GM12875 (cell line): ENCODE results near the gene SPATA6.
"Not testable (repeated sequence)": the region's sequence is repeated elsewhere in the genome, so short reads cannot be mapped to it uniquely, and the experiment has no call there.

Experiments used
- H3K4me3 ChIP-seq: one replicate; pipeline ENCODE4 v1.5.1; 2011; ENCODE audit warnings: low read depth, low read length, control low read depth
- TF ChIP-seq, protein P1 (sequence below): IDR thresholded peaks from 2 replicates; pipeline ENCODE4 v1.5.1; 2011; ENCODE audit warnings: low read depth, mild to moderate bottlenecking, control low read depth, inconsistent platforms, low read length, moderate library complexity, borderline replicate concordance; ENCODE audit not compliant: insufficient read depth

The SPATA6 gene

DNA sequence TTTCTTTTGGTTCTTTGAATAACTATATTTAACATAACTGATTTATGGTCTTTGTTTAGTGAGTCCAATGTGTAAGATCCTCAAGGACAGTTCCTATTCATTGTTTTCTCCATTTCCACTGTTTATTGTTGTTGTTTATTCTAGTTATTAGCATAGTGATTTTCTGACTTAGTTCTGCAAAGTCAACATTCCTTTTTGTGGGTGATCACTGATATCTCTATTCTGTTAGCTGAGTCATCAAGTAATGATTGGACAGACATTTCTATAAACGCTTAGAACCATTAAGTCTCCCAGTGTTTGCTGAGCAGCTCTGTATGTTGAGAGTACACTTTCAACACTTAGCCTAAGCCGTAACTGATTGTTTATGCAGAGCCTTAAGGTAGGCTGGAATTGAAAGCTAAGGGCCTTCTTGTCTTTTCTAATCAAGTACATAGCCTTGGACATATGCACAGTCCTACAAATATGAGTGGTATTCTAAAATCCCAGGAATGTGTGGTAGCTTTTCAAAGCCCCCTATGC lies 162.4 kb downstream of the SPATA6 start:
- TF ChIP-seq, protein P1, sequence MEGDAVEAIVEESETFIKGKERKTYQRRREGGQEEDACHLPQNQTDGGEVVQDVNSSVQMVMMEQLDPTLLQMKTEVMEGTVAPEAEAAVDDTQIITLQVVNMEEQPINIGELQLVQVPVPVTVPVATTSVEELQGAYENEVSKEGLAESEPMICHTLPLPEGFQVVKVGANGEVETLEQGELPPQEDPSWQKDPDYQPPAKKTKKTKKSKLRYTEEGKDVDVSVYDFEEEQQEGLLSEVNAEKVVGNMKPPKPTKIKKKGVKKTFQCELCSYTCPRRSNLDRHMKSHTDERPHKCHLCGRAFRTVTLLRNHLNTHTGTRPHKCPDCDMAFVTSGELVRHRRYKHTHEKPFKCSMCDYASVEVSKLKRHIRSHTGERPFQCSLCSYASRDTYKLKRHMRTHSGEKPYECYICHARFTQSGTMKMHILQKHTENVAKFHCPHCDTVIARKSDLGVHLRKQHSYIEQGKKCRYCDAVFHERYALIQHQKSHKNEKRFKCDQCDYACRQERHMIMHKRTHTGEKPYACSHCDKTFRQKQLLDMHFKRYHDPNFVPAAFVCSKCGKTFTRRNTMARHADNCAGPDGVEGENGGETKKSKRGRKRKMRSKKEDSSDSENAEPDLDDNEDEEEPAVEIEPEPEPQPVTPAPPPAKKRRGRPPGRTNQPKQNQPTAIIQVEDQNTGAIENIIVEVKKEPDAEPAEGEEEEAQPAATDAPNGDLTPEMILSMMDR, result no peak
- no peak overlapping the region for H3K4me3 ChIP-seq

DNA sequence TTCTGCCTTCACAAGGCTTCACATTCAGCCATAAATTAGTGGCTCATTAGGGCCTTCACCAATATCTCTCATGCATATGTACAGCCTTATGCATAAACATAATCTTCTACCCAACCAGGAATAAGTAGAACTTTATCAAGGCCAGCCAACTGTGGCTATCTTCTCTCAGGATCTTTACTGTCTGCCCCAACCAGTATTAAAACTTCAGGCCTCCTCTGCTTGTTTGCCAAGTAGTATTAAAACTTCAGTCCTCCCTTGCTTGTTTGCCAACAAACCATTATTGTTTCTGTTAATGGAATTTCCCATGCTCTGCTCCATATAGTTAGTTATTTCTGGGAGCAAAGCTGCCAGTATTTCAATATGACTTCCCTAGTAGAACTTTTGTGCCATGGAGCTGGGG lies 169.4 kb downstream of the SPATA6 start:
- H3K4me3 ChIP-seq, result no peak overlapping the region
- TF ChIP-seq, protein P1, result no peak

DNA sequence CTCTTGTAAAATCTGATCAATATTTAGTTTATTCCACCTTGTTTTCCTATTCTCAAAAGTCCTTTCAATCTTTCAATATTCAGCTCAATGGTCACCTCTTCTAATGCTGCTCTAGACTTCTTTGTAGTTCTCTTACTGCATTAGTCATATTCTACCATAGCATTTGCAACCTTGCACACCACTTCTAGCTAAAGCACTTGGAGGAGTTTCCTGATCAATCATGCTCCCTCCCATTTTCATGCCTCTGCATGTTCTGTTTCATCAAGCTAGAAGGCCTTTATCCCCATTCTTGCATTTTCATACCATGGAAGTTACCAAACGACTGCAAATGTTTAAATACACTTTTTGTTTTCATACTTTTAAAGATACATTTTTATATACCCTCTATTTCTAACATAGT lies 177.3 kb downstream of the SPATA6 start:
- H3K4me3 ChIP-seq, result no peak overlapping the region
- TF ChIP-seq, protein P1, result no peak

DNA sequence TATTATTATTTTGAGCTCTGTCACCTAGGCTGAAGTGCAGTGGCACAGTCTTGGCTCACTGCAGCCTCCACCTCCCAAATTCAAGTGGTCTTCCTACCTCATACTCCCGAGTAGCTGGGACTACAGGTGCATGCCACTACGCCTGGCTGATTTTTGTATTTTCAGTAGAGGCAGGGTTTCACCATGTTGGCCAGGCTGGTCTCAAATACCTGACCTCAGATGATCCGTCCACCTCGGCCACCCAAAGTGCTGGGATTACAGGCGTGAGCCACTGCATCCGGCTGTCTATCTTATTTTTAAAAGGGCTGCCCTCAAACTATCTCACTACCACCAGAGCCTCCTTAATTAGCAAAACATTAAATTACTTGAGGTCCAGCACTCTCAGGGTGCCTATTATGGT lies 177.9 kb downstream of the SPATA6 start:
- H3K4me3 ChIP-seq, result not testable (repeated sequence)

DNA sequence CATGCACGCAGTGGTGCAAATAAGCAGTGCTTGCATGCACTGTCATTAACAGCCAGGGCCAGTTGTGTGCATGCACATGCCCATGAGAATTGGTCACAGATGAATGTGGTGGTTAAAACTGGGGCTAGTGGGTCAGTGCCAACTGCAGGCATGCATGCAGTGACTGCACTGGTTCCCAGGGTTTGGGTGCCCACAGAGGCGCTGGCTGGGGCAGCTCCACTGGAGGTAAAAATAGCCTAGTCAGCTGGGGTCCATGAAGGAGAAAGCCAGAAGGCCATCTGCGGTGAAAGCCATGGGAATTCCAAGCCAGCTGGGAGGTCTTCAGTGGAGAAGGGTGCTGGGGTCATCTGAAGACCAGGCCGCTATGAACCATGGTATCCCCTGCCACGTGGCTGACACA lies 179.3 kb downstream of the SPATA6 start:
- TF ChIP-seq, protein P1, result no peak
- no peak overlapping the region for H3K4me3 ChIP-seq

DNA sequence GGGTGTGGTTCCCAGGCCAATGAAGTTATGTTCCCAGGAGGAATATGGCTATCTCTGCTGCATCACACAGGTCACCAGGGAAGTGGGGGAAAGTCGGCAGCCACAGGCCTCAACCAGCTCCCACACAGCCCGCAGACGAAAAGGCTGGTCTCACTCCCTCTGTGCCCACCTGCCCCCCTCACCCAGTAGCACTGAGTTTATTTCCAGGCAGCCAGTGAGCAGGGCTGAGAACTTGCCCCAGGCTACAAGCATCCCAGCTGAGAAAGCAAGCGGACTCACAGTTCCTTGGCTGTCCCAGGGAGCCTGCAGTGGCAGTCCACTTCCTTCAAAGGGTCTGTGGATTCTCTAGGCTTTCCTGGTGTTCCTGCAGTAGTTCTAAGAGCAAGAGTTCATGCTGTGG lies 180.6 kb downstream of the SPATA6 start:
- TF ChIP-seq, protein P1, result no peak
- H3K4me3 ChIP-seq, result no peak overlapping the region

DNA sequence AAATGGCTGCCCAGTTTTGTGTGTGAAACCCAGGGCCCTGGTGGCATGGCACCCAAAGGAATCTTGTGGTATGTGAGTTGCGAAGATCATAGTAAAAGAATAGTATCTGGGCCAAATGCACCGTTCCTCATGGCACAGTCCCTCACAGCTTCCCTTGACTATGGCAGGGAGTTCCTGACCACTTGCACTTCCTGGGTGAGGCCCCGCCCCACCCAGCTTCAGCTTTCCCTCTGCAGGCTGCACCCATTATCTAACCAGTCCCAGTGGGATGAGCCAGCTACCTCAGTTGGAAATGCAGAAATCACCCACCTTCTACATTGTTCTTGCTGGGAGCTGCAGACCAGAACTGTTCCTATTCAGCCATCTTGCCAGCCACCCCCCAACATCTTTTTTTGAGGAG lies 186.5 kb downstream of the SPATA6 start:
- no peak overlapping the region for H3K4me3 ChIP-seq
- TF ChIP-seq, protein P1, result no peak
